ENCODE measurements around the gene SPTLC3.

Gene SPTLC3

DNA sequence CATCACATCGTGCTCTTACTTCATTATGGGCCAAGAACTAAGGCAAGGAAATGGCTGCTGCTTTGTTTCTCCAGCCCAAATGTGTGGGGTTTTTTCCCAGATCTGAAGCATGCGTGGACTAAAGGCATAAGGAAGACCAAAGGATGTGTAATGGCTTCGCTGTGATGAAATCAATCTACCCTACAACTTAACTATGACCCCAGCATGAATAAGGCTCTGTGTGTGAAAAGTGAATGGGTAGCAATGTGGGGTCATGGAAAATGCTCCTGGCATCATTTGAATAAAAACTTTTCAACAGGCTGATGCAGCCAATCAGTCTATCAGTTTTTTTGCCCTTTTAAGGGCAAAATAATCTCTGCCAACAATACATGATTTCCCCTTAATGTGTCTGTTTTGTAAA lies 162.0 kb downstream of the SPTLC3 start:
- DNase-seq (ENCODE audit: low read depth) = no peak
- H3K4me3 ChIP-seq (ENCODE audit: control insufficient read depth, low read depth, low read length) = no peak overlapping the region
- TF ChIP-seq, protein P1, sequence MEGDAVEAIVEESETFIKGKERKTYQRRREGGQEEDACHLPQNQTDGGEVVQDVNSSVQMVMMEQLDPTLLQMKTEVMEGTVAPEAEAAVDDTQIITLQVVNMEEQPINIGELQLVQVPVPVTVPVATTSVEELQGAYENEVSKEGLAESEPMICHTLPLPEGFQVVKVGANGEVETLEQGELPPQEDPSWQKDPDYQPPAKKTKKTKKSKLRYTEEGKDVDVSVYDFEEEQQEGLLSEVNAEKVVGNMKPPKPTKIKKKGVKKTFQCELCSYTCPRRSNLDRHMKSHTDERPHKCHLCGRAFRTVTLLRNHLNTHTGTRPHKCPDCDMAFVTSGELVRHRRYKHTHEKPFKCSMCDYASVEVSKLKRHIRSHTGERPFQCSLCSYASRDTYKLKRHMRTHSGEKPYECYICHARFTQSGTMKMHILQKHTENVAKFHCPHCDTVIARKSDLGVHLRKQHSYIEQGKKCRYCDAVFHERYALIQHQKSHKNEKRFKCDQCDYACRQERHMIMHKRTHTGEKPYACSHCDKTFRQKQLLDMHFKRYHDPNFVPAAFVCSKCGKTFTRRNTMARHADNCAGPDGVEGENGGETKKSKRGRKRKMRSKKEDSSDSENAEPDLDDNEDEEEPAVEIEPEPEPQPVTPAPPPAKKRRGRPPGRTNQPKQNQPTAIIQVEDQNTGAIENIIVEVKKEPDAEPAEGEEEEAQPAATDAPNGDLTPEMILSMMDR (conservative IDR thresholded peaks at IDR 0.05; ENCODE audit: control insufficient read depth, insufficient read depth, low read depth, low read length) = no peak

- TF ChIP-seq, protein P1 (conservative IDR thresholded peaks at IDR 0.05; ENCODE audit: control insufficient read depth, insufficient read depth, low read depth, low read length) = no peak
- DNase-seq (ENCODE audit: low read depth) = no peak
Measured at GRCh38 chr20:13173201-13173600, 164.4 kb downstream of the SPTLC3 start.

GRCh38 chr20:13174402-13174801 lies 165.6 kb downstream of the SPTLC3 start:
- TF ChIP-seq, protein P1 (conservative IDR thresholded peaks at IDR 0.05; ENCODE audit: control insufficient read depth, insufficient read depth, low read depth, low read length) = no peak
- H3K4me3 ChIP-seq (ENCODE audit: control insufficient read depth, low read depth, low read length) = no peak overlapping the region
- DNase-seq (ENCODE audit: low read depth) = no peak

More at GRCh38 chr20:13173201-13173600, 164.4 kb downstream of the SPTLC3 start:
- H3K4me3 ChIP-seq (ENCODE audit: control insufficient read depth, low read depth, low read length) = no peak overlapping the region

DNA sequence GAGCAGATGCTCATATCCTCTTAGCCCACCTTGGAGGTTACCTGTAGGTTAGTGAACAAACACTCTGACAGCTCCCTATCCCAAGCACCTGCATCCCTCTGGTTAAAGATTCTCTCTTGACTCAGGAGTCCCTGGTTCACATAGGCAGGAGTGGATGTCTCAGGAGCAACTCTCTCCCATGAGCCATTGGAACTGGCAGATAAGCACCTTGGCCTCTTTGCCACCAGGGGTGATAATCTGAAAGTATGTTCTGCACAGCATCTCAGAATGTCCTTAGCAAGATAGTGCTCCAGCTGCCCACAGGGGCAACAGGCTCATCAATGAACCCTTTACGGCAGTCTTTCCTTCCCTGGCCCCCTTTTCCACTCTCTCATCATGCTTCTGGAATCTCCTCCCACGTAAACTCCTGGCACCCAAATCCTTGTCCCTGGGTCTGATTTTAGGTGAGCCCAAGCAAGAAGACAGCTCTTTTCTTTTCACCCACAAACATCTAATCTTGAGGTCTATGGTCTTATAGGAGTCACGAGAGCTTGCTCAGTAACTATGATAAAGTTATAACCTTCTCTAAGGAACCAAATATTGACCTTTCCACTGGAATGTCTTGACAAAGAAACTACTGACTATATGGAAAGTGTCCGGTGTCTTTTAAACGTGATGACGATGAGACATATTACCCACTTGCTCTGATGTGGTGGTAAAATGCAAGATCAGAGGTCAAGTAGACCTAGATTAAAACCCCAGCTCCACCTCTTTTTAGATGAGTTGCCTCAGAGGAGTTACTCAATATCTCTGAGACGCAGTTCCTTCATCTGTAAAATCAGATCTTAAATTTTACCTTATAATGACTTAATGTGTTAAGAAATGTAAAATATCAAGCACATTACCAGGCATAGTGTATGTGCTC lies 172.5 kb downstream of the SPTLC3 start:
- TF ChIP-seq, protein P1 (conservative IDR thresholded peaks at IDR 0.05; ENCODE audit: control insufficient read depth, insufficient read depth, low read depth, low read length) = no peak
- no peak for DNase-seq (ENCODE audit: low read depth)
- H3K4me3 ChIP-seq (ENCODE audit: control insufficient read depth, low read depth, low read length) = no peak overlapping the region

DNA sequence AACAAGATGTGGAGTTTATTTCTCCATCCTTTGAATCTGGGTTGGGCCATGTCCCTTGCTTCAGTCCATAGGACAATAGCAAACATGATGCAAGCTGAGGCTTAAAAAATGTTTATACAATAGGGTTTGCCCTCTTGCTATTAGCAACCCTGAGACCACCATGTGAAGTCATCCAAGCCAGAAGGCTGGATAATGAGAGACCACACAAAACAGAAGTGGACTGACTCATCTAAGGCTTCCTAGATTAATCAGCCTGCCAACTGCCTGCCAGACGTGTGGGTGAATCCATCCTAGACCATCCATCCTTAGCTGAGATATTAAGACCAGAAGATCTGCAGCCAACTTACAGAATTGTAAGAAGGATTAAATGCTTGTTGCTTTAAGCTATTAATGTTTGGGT lies 174.2 kb downstream of the SPTLC3 start:
- no peak overlapping the region for H3K4me3 ChIP-seq (ENCODE audit: control insufficient read depth, low read depth, low read length)
- TF ChIP-seq, protein P1 (conservative IDR thresholded peaks at IDR 0.05; ENCODE audit: control insufficient read depth, insufficient read depth, low read depth, low read length) = no peak
- DNase-seq (ENCODE audit: low read depth) = no peak

DNA sequence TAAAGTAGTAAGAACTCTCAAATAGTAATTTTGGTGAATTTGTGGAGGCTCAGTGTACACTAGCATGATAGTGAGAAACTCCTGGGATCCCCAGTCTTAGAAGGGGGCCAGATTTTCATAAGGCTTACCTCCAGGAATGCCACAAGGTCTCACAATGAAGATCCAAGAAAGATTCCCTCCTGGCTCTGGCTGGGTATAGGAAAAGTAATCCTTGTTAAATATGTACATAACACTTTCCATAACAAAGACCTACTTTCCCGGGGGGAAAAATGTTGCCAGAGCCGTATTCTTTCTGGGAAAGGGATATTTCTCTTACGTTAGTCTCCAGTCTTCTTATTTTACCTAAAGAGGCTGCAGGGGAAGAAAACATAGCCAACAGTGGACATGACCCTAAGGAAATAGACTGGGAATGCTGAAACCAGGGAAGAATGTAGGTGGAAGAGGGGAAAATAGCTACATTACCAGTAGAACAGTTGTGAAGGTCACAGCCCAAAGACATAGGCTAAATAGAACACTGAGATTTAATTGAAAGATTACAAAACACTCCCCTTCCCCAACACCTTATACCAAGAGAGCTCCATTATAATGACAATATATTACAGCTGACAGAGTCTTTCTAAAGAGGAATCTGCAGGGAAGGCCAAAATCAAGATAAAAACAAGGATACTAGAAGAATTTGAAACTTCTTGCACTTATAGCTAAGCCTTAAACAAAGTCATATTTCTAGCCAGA lies 177.4 kb downstream of the SPTLC3 start:
- TF ChIP-seq, protein P1 (conservative IDR thresholded peaks at IDR 0.05; ENCODE audit: control insufficient read depth, insufficient read depth, low read depth, low read length) = no peak
- DNase-seq (ENCODE audit: low read depth) = no peak

More for the DNA sequence above, 177.4 kb downstream of the SPTLC3 start:
- H3K4me3 ChIP-seq (ENCODE audit: control insufficient read depth, low read depth, low read length) = no peak overlapping the region

Data from fibroblast of mammary gland (primary cell).